H9 (cell line): ENCODE results near the gene RASAL1. TPM values are rescaled to one million over a fixed set of nuclear protein-coding genes. Genes with fewer than 3 reads are reported as not detected.

Source experiments
- DNase-seq: peaks from one replicate; pipeline ENCODE4 v3.0.0-alpha.2; 2017
- H2AFZ ChIP-seq: one replicate; pipeline ENCODE4 v1.6.1; 2013; ENCODE audit warnings: mild to moderate bottlenecking, low read length, control low read depth, moderate library complexity
- H2AK5ac ChIP-seq: 2 replicates; pipeline ENCODE4 v1.6.1; 2013; ENCODE audit warnings: low read length, control low read depth, mixed read lengths; ENCODE audit not compliant: insufficient read length
- H2BK120ac ChIP-seq: one replicate; pipeline ENCODE4 v1.6.1; 2013; ENCODE audit warnings: low read depth, mild to moderate bottlenecking, low read length, control low read depth, inconsistent platforms; ENCODE audit not compliant: poor library complexity, severe bottlenecking
- H2BK12ac ChIP-seq: 2 replicates; pipeline ENCODE4 v1.6.1; 2013; ENCODE audit warnings: low read length, control low read depth, mixed read lengths, low read depth; ENCODE audit not compliant: insufficient read length
- H2BK15ac ChIP-seq: 2 replicates; pipeline ENCODE4 v1.6.1; 2013; ENCODE audit warnings: low read depth, low read length, control low read depth
- H2BK20ac ChIP-seq: one replicate; pipeline ENCODE4 v1.6.1; 2013; ENCODE audit warnings: low read depth, mild to moderate bottlenecking, low read length, control low read depth, inconsistent platforms; ENCODE audit not compliant: poor library complexity, severe bottlenecking
- H2BK5ac ChIP-seq: 2 replicates; pipeline ENCODE4 v1.6.1; 2013; ENCODE audit warnings: low read length, control low read depth, mixed read lengths; ENCODE audit not compliant: insufficient read length
- H3K14ac ChIP-seq: 2 replicates; pipeline ENCODE4 v1.6.1; 2013; ENCODE audit warnings: low read length, control low read depth; ENCODE audit not compliant: insufficient read depth
- H3K18ac ChIP-seq: 2 replicates; pipeline ENCODE4 v1.6.1; 2013; ENCODE audit warnings: low read depth, mild to moderate bottlenecking, mixed read lengths, low read length, control low read depth; ENCODE audit not compliant: insufficient read length
- H3K23ac ChIP-seq: 2 replicates; pipeline ENCODE4 v1.6.1; 2013; ENCODE audit warnings: low read length, control low read depth, mixed read lengths, low read depth; ENCODE audit not compliant: insufficient read length
- H3K23me2 ChIP-seq: 2 replicates; pipeline ENCODE4 v1.6.1; 2013; ENCODE audit warnings: low read depth, mild to moderate bottlenecking, mixed read lengths, low read length, control low read depth; ENCODE audit not compliant: insufficient read length, poor library complexity, severe bottlenecking
- H3K27ac ChIP-seq: 2 replicates; pipeline ENCODE4 v1.5.1; 2013; ENCODE audit warnings: low read length, control low read depth, mixed read lengths, low read depth; ENCODE audit not compliant: insufficient read length
- H3K27me3 ChIP-seq: 2 replicates; pipeline ENCODE4 v1.6.1; 2013; ENCODE audit warnings: low read length, control low read depth, inconsistent platforms; ENCODE audit not compliant: insufficient read depth
- H3K4ac ChIP-seq: 2 replicates; pipeline ENCODE4 v1.6.1; 2013; ENCODE audit warnings: low read depth, mild to moderate bottlenecking, control low read depth, inconsistent platforms, low read length, moderate library complexity
- H3K4me1 ChIP-seq: 2 replicates; pipeline ENCODE4 v1.6.1; 2013; ENCODE audit warnings: low read length, control low read depth, inconsistent platforms; ENCODE audit not compliant: insufficient read depth
- H3K4me2 ChIP-seq: 2 replicates; pipeline ENCODE4 v1.6.1; 2013; ENCODE audit warnings: low read length, control low read depth, mixed read lengths; ENCODE audit not compliant: insufficient read length, insufficient read depth
- H3K56ac ChIP-seq: 2 replicates; pipeline ENCODE4 v1.6.1; 2013; ENCODE audit warnings: low read depth, mild to moderate bottlenecking, mixed read lengths, low read length, control low read depth; ENCODE audit not compliant: insufficient read length
- H3K79me1 ChIP-seq: 2 replicates; pipeline ENCODE4 v1.6.1; 2013; ENCODE audit warnings: low read depth, mild to moderate bottlenecking, moderate library complexity, low read length, control low read depth, inconsistent platforms; ENCODE audit not compliant: insufficient read depth, poor library complexity, severe bottlenecking
- H3K79me2 ChIP-seq: 2 replicates; pipeline ENCODE4 v1.6.1; 2013; ENCODE audit warnings: low read length, control low read depth, inconsistent platforms; ENCODE audit not compliant: insufficient read depth
- H3K9ac ChIP-seq: 2 replicates; pipeline ENCODE4 v1.6.1; 2013; ENCODE audit warnings: low read length, control low read depth, mixed read lengths; ENCODE audit not compliant: insufficient read length; ENCODE audit errors: extremely low read depth
- H3K9me3 ChIP-seq: one replicate; pipeline ENCODE4 v1.6.1; 2013; ENCODE audit warnings: low read depth, low read length, inconsistent platforms; ENCODE audit not compliant: control insufficient read depth
- H3T11ph ChIP-seq: one replicate; pipeline ENCODE4 v1.6.1; 2013; ENCODE audit warnings: mild to moderate bottlenecking, low read length, control low read depth, inconsistent platforms
- H4K20me1 ChIP-seq: one replicate; pipeline ENCODE4 v1.6.1; 2013; ENCODE audit not compliant: control insufficient read depth, insufficient read length, insufficient read depth
- H4K5ac ChIP-seq: 2 replicates; pipeline ENCODE4 v1.6.1; 2013; ENCODE audit warnings: low read depth, mild to moderate bottlenecking, mixed read lengths, low read length, control low read depth; ENCODE audit not compliant: insufficient read length
- H4K8ac ChIP-seq: replicated peaks from 2 replicates; pipeline ENCODE4 v1.6.1; 2013; ENCODE audit warnings: low read length, control low read depth, mixed read lengths, low read depth; ENCODE audit not compliant: insufficient read length
- H4K91ac ChIP-seq: 2 replicates; pipeline ENCODE4 v1.6.1; 2013; ENCODE audit warnings: low read depth, mild to moderate bottlenecking, moderate library complexity, mixed read lengths, low read length, control low read depth; ENCODE audit not compliant: insufficient read length
- H3K27ac Mint-ChIP-seq, 3 experiments: 2 replicates in 2 of 3; 3 replicates in 1 of 3; pipeline ENCODE4 v1.8.0; 2020 to 2021; ENCODE audit warnings: mixed read lengths in 3 of 3, mild to moderate bottlenecking in 1 of 3, moderate library complexity in 1 of 3
- H3K27me3 Mint-ChIP-seq: 2 replicates; pipeline ENCODE4 v1.8.0; 2021; ENCODE audit warnings: low read depth, mild to moderate bottlenecking, moderate library complexity, mixed read lengths
- H3K36me3 Mint-ChIP-seq, 3 experiments: 2 replicates in 2 of 3; 3 replicates in 1 of 3; pipeline ENCODE4 v1.8.0; 2020 to 2021; ENCODE audit warnings: low read depth in 3 of 3, mixed read lengths in 3 of 3; ENCODE audit not compliant: insufficient read depth in 1 of 3
- H3K4me1 Mint-ChIP-seq, 2 experiments: 2 replicates each; pipeline ENCODE4 v1.8.0; 2020; ENCODE audit warnings: mixed read lengths in 2 of 2
- H3K4me3 Mint-ChIP-seq, 2 experiments: 2 replicates in 1 of 2; 3 replicates in 1 of 2; pipeline ENCODE4 v1.8.0; 2020 to 2021; ENCODE audit warnings: mild to moderate bottlenecking in 2 of 2, mixed read lengths in 2 of 2, moderate library complexity in 1 of 2
- H3K9me3 Mint-ChIP-seq, 2 experiments: 2 replicates in 1 of 2; 3 replicates in 1 of 2; pipeline ENCODE4 v1.8.0; 2020; ENCODE audit warnings: mild to moderate bottlenecking in 2 of 2, mixed read lengths in 2 of 2, moderate library complexity in 1 of 2
- CTCF ChIP-seq: fragments of 200-600 bp; sonication (generic); conservative IDR thresholded peaks from 3 replicates; pipeline ENCODE4 v1.8.0; 2021; ENCODE audit warnings: antibody characterized with exemption, mild to moderate bottlenecking
- whole genome bisulfite sequencing: extraction: QIAGEN DNeasy Blood & Tissue Kit; methylation state at CpG from one replicate; pipeline ENCODE4 v1.1.7; 2013; ENCODE audit warnings: missing lambda C conversion rate, low lambda C conversion rate, mixed read lengths; ENCODE audit not compliant: insufficient read length; ENCODE audit errors: extremely low coverage; 5-methylcytosine and 5-hydroxymethylcytosine counted together
- total RNA-seq: library from RNA; stranded (reverse); gene quantifications from 2 replicates; pipeline ENCODE4 v1.2.1, GENCODE V29; 2021

RASAL1 gene
- total RNA-seq, 1 experiment from 2014 or later = 2.3 TPM

- Histone ChIP-seq H3T11ph (no peak overlapping the region), H3K23ac (no peak overlapping the region), H4K20me1 (no peaks in the 10 kb centered on the region), H3K9ac (no peak overlapping the region), H2AK5ac (no peak overlapping the region), H3K79me2 (no peaks in the 10 kb centered on the region), H4K91ac (no peak overlapping the region), H3K27me3 (no peaks in the 10 kb centered on the region), H3K4me2 (no peak overlapping the region), H4K5ac (no peak overlapping the region), H3K4ac (no peak overlapping the region), H3K14ac (no peak overlapping the region), H3K27ac (no peak overlapping the region), H3K23me2 (no peaks in the 10 kb centered on the region), H2AFZ (no peak overlapping the region), H3K18ac (no peak overlapping the region), H4K8ac (no peak overlapping the region), H3K56ac (no peak overlapping the region), H2BK12ac (no peak overlapping the region), H3K4me1 (no peaks in the 10 kb centered on the region), H2BK20ac (no peak overlapping the region), H2BK15ac (no peak overlapping the region), H3K9me3 (no peaks in the 10 kb centered on the region), H3K79me1 (no peaks in the 10 kb centered on the region), H2BK5ac (no peak overlapping the region), H2BK120ac (no peak overlapping the region)
- Mint-ChIP-seq H3K4me1 (peaks cover 0 to 9% of the 10 kb centered on the region in 2 experiments; a peak in 2 of 4 replicates), H3K36me3 (peaks cover 35 to 76% (median 74%) of the 10 kb centered on the region in 3 experiments; a peak in 6 of 7 replicates), H3K9me3 (no peaks in the 10 kb centered on the region), H3K27me3 (no peaks in the 10 kb centered on the region), H3K27ac (no peak overlapping the region), H3K4me3 (no peak overlapping the region)
- no CpG with 5 or more reads among the region's 10 CpGs for WGBS
- no peak for TF ChIP-seq CTCF
- no peak for DNase-seq
Observed at GRCh38 chr12:113167868-113168267, 32.3 kb upstream of the RASAL1 start.
